GM12878 (cell line): ENCODE measurements around the gene BDH1. TPM values are rescaled to one million over a fixed set of nuclear protein-coding genes. Genes with fewer than 3 reads are reported as not detected.

Source experiments
- ATAC-seq: fragments of 200-7000 bp; cut with Tn5 transposase; 3 replicates; pipeline ENCODE4 v1.9.1; 2020; ENCODE audit warnings: mild to moderate bottlenecking, moderate library complexity
- BruUV-seq: library from RNA; stranded (reverse); fragments of 400-500 nt; replicated peaks from 2 replicates; lab custom pipeline; 2021; lab: Mats Ljungman, UMichigan
- CTCF ChIA-PET: fragments of 300-600 bp; sonication (Branson Sonifier 250); formaldehyde crosslinking; extraction: SDS; loops from one replicate; lab custom pipeline; 2021; ENCODE audit warnings: inconsistent platforms; lab: Yijun Ruan, JAX
- POLR2A ChIA-PET: fragments of 350-600 bp; formaldehyde crosslinking; extraction: SDS; loops from one replicate; lab custom pipeline; 2021; ENCODE audit warnings: inconsistent platforms; lab: Charles Lee
- RAD21 ChIA-PET: fragments of 300-600 bp; sonication (Branson Sonifier 250); formaldehyde crosslinking; loops from one replicate; lab custom pipeline; 2023; ENCODE audit warnings: antibody characterized with exemption; ENCODE audit not compliant: unreplicated experiment; lab: Charles Lee
- SMC1A ChIA-PET: fragments of 300-600 bp; sonication (Branson Sonifier 250); formaldehyde crosslinking; loops from one replicate; lab custom pipeline; 2023; ENCODE audit not compliant: unreplicated experiment, uncharacterized antibody; lab: Charles Lee
- DNase-seq: peaks from one replicate; pipeline ENCODE4 v3.0.0-alpha.2; 2011; ENCODE audit warnings: low read depth, low spot score
- FAIRE-seq: peaks from 3 replicates; lab custom pipeline; 2011; peaks lifted over from hg19 to GRCh38; lab: Jason Lieb, UNC
- H2AFZ ChIP-seq: 2 replicates; pipeline ENCODE4 v1.6.0; 2011; ENCODE audit warnings: low read depth, low read length, control low read depth; ENCODE audit not compliant: control insufficient read depth
- H3K27ac ChIP-seq: 2 replicates; pipeline ENCODE4 v1.5.1; 2011; ENCODE audit warnings: control low read depth; ENCODE audit not compliant: control insufficient read depth, insufficient read depth
- H3K27me3 ChIP-seq, 2 experiments: replicated peaks in 1 of 2; 2 replicates each; pipeline versions ENCODE4 v1.6.0 to v1.6.1; 2011; ENCODE audit warnings: low read length in 1 of 2; ENCODE audit not compliant: control insufficient read depth in 2 of 2, insufficient read depth in 2 of 2
- H3K36me3 ChIP-seq, 2 experiments: 2 replicates each; pipeline ENCODE4 v1.5.1; 2011; ENCODE audit warnings: low read length in 1 of 2; ENCODE audit not compliant: control insufficient read depth in 2 of 2, insufficient read depth in 2 of 2
- H3K4me1 ChIP-seq: 2 replicates; pipeline ENCODE4 v1.6.1; 2011; ENCODE audit warnings: mild to moderate bottlenecking, low read length, moderate library complexity, mixed read lengths; ENCODE audit not compliant: control insufficient read depth, insufficient read depth
- H3K4me2 ChIP-seq: 2 replicates; pipeline ENCODE4 v1.6.0; 2011; ENCODE audit warnings: control low read depth; ENCODE audit not compliant: control insufficient read depth, insufficient read depth
- H3K4me3 ChIP-seq: fragments of 200-600 bp; sonication (generic); 2 replicates; pipeline ENCODE4 v1.5.1; 2016
- H3K79me2 ChIP-seq: 2 replicates; pipeline ENCODE4 v1.6.0; 2011; ENCODE audit warnings: low read length; ENCODE audit not compliant: control insufficient read depth, insufficient read depth
- H3K9ac ChIP-seq: 2 replicates; pipeline ENCODE4 v1.8.0; 2011; ENCODE audit warnings: low read length, control low read depth, mixed read lengths; ENCODE audit not compliant: control insufficient read depth, insufficient read depth
- H3K9me3 ChIP-seq: replicated peaks from 3 replicates; pipeline ENCODE4 v1.5.1; 2011; ENCODE audit warnings: mild to moderate bottlenecking, low read length; ENCODE audit not compliant: control insufficient read depth, insufficient read depth
- H4K20me1 ChIP-seq: 2 replicates; pipeline ENCODE4 v1.6.0; 2011; ENCODE audit not compliant: control insufficient read depth, insufficient read depth
- EGR1 ChIP-seq, 2 experiments: IDR thresholded peaks; 1 replicate in 1 of 2; 2 replicates in 1 of 2; pipeline ENCODE4 v1.6.1; 2011 to 2012; ENCODE audit warnings: low read depth in 2 of 2, low read length in 2 of 2, borderline replicate concordance in 1 of 2, mild to moderate bottlenecking in 1 of 2, moderate library complexity in 1 of 2
- PBX3 ChIP-seq: IDR thresholded peaks from 2 replicates; pipeline ENCODE4 v1.6.1; 2011; ENCODE audit warnings: mild to moderate bottlenecking, low read depth, low read length, moderate library complexity; ENCODE audit not compliant: insufficient replicate concordance
- WGBS: methylation state at CpG from one replicate; pipeline ENCODE4 v1.1.6; 2016; ENCODE audit warnings: low lambda C conversion rate; ENCODE audit not compliant: insufficient replicate concordance, insufficient coverage; ENCODE audit errors: missing lambda C conversion rate; 5-methylcytosine and 5-hydroxymethylcytosine counted together
- in situ Hi-C: fragments of 300-500 bp; cut with MboI; formaldehyde crosslinking; loops from 9 replicates; pipeline ENCODE4 v1.14.3; 2018; ENCODE audit warnings: mixed read lengths
- intact Hi-C: fragments of 100-400 bp; cut with micrococcal nuclease; formaldehyde crosslinking; loops from one replicate; pipeline ENCODE4 v1.14.2; 2022; ENCODE audit not compliant: unreplicated experiment
- polyA plus RNA-seq, 11 experiments: library from polyadenylated mRNA; depleted of rRNA in 4 of 11; unstranded in 6 of 11; stranded (reverse) in 5 of 11; fragments of >200 nt; fragmentation: Nextera tagmentation in 4 of 11; fragmentation: Illumina TruSeq in 1 of 11; extraction: Ambion mirVana in 4 of 11; extraction: Trizol in 1 of 11; gene quantifications; 1 replicate in 1 of 11; 2 replicates in 10 of 11; pipeline versions ENCODE4 v1.2.1 to v1.2.3, GENCODE V29; 2011 to 2016; ENCODE audit warnings: inconsistent platforms in 2 of 11, missing spikeins in 2 of 11, low read depth in 1 of 11
- total RNA-seq, 4 experiments: library from RNA; depleted of rRNA in 3 of 4; stranded (reverse); fragments of >200 nt in 3 of 4; fragmentation: Illumina TruSeq in 1 of 4; extraction: Trizol in 1 of 4; gene quantifications; 2 replicates each; pipeline versions ENCODE4 v1.2.1 to v1.2.3, GENCODE V29; 2013 to 2021

Gene BDH1
- total and polyA plus RNA-seq, 10 of the 15 experiments (the other 5 are each of a cell fraction or from before 2014, with no cell fraction given): 11.3 to 84.5 (median 60.3) TPM

GRCh38 chr3:197511853-197512635 is 43.7 kb downstream of the BDH1 start:
- H2AFZ ChIP-seq: no peak overlapping the region
- CTCF ChIA-PET: interaction anchor here (0.9 to 4.2 kb wide), 5 partner anchors 10 to 288 kb away, joined by 3 to 38 read pairs (median 5); no protein-coding TSS in a partner anchor
- TF ChIP-seq PBX3 (no peak), EGR1 (IDR thresholded peaks at IDR 0.05; ENCODE audit: borderline replicate concordance in 1 of 2, low read depth in 2 of 2, low read length in 2 of 2) (no peak)
- TF ChIP-seq, all 136 proteins: peak for 0

More at GRCh38 chr3:197511853-197512635, 43.7 kb downstream of the BDH1 start:
- Histone ChIP-seq H3K9ac (no peak overlapping the region), H3K4me3 (no peak overlapping the region), H4K20me1 (no peaks in the 10 kb centered on the region; the same call in 1 of the 2 replicates), H3K9me3 (no peaks in the 10 kb centered on the region), H3K27me3 (no peaks in the 10 kb centered on the region), H3K4me1 (no peaks in the 10 kb centered on the region), H3K36me3 (peaks cover 0 to 11% of the 10 kb centered on the region in 2 experiments; a peak in 3 of 4 replicates), H3K4me2 (no peak overlapping the region), H3K27ac (no peak overlapping the region), H3K79me2 (no peaks in the 10 kb centered on the region)
- no TSS peak for BruUV-seq
- FAIRE-seq (no peak), ATAC-seq (no peak), DNase-seq (no peak)
- intact Hi-C loops: no loop called here
- POLR2A ChIA-PET: no interaction called here
- in situ Hi-C loops: loop anchor here (25.0 kb wide), 1 partner anchor 525 kb away; no protein-coding TSS in a partner anchor
- RAD21 ChIA-PET: interaction anchor here (4.5 kb wide), 1 partner anchor 255 kb away, joined by 26 read pairs; no protein-coding TSS in a partner anchor
- SMC1A ChIA-PET: interaction anchor here (2.3 to 2.8 kb wide), 2 partner anchors 255 kb away, joined by 7 to 16 read pairs; no protein-coding TSS in a partner anchor
- 96% methylated on average over 33 of the region's 33 CpGs for WGBS
